Suprapubic skin (tissue), 3 donors: ENCODE data around the gene MTAP.

Source experiments
- EP300 ChIP-seq: sonication (generic); formaldehyde crosslinking; IDR thresholded peaks from one replicate; pipeline ENCODE4 v1.6.1; 2017; ENCODE audit warnings: antibody characterized with exemption
- POLR2A ChIP-seq, 2 donors: fragments of 450-650 bp; IDR thresholded peaks; one replicate each; pipeline ENCODE4 v1.6.1; 2017; ENCODE audit warnings: antibody characterized with exemption in 2 of 2, mild to moderate bottlenecking in 2 of 2, moderate library complexity in 2 of 2
- TF ChIP-seq, protein P1 (sequence below), 2 donors: fragments of 200-600 bp in 1 of 2; fragments of 450-650 bp in 1 of 2; sonication (generic) in 1 of 2; IDR thresholded peaks; one replicate each; pipeline ENCODE4 v1.5.1; 2016 to 2019; ENCODE audit warnings: antibody characterized with exemption in 2 of 2, mild to moderate bottlenecking in 1 of 2, moderate library complexity in 1 of 2

DNA sequence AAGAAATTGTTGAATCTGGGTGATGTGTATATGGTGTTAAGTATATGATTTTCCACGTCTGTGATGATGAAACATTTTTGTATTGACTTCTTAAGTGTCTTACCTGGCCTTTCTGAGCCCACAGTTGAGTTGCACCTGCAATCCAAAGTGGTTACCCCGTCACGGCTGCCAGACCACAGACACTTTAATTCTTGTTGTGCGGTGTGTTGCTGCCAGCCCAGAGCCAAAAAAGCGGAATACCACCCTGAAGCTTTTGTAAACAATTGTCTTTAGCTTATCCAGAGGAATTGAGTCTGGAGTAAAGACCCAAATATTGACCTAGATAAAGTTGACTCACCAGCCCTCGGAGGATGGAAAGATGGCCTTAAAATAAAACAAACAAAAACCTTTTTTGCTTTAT, 35.1 kb downstream of the MTAP start:
- TF ChIP-seq POLR2A (IDR thresholded peaks at IDR 0.05): no peak
- TF ChIP-seq, protein P1, sequence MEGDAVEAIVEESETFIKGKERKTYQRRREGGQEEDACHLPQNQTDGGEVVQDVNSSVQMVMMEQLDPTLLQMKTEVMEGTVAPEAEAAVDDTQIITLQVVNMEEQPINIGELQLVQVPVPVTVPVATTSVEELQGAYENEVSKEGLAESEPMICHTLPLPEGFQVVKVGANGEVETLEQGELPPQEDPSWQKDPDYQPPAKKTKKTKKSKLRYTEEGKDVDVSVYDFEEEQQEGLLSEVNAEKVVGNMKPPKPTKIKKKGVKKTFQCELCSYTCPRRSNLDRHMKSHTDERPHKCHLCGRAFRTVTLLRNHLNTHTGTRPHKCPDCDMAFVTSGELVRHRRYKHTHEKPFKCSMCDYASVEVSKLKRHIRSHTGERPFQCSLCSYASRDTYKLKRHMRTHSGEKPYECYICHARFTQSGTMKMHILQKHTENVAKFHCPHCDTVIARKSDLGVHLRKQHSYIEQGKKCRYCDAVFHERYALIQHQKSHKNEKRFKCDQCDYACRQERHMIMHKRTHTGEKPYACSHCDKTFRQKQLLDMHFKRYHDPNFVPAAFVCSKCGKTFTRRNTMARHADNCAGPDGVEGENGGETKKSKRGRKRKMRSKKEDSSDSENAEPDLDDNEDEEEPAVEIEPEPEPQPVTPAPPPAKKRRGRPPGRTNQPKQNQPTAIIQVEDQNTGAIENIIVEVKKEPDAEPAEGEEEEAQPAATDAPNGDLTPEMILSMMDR (IDR thresholded peaks at IDR 0.05): no peak
- TF ChIP-seq EP300: no peak
